ENCODE measurements around the gene ZNF492.
"Not testable (repeated sequence)": the region's sequence is repeated elsewhere in the genome, so short reads cannot be mapped to it uniquely, and the experiment has no call there.

ZNF492 gene
- 0.52 to 2.3 (median 1.6) reads per million in 3 donors for total RNA-seq

DNA sequence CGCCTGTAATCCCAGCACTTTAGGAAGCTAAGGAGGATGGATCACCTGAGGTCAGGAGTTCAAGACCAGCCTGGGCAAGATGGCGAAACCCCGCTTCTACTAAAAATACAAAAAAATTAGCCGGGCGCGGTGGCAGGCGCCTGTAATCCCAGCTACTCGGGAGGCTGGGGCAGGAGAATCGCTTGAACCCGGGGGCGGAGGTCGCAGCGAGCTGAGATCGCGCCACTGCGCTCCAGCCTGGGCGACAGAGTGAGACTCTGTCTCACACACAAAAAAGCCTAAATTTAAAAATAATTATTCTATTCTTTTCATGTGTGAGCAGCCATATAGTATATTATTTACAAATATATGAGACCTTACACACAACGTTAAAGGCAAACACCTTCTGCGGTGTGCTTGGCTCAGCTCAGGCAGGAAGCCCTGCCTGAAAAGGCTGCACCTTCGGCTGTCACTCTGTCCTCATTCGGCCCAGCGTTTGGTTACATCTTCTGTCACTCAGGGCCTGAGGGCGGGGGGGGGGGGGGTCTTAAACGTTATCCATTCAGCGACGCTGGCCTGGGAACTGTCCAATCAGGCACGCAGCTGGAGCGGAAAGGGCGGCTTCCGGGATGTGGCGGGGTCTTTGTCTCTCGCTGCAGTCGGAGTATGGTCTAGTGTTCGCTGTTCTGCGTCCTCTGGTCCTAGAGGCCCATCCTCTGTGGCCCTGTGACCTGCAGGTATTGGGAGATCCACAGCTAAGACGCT, at the start of gene ZNF492:
Gene ZNF492, plus strand, starts transcription at position 619 of the 744 bp plus-strand sequence. CDS start 19,076 bp downstream, outside the sequence.
- peak; percentile 43 to 75 (median 74) for DNase-seq
- H3K4me3 ChIP-seq (ENCODE audit: insufficient read depth, low read depth, low read length, poor library complexity, severe bottlenecking): peak within 1 kb of the TSS; percentile 52
- not testable (repeated sequence) for H3K36me3 ChIP-seq (ENCODE audit: control insufficient read depth, insufficient read depth, low read length)

DNA sequence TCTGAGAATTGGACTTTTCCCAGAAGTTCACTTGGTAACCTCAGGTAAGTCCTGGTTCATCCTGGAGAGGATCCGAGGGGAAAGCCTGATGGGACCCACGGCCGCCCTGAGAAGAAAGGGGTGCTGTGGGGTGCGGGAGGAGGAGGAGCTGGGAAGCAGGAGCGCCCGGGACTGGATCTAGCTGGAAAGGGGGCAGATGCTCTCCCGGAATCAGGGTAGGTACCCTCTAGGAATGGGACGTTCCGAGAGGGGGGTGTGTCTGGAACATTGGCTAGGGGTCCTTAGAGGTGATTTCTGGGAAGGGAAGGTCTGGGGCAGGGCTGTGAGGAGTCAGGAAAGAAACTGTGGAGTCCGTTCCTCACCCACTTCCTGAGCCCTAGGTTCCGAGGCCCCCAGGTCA, 38.7 kb upstream of the ZNF492 start:
- H3K4me3 ChIP-seq (ENCODE audit: insufficient read depth, low read depth, low read length, poor library complexity, severe bottlenecking): no peak overlapping the region
- H3K36me3 ChIP-seq (ENCODE audit: control insufficient read depth, insufficient read depth, low read length): no peaks in the 10 kb centered on the region
- H3K4me1 ChIP-seq (ENCODE audit: control insufficient read depth, insufficient read depth, low read length, poor library complexity, severe bottlenecking): no peaks in the 10 kb centered on the region
- no peaks in the 10 kb centered on the region for H3K9me3 ChIP-seq (ENCODE audit: control insufficient read depth, low read length)
- no peak overlapping the region for H3K27ac ChIP-seq (ENCODE audit: insufficient read depth, low read length, poor library complexity, severe bottlenecking)
- DNase-seq: no peak
- H3K27me3 ChIP-seq (replicated peaks; ENCODE audit: control insufficient read depth, insufficient read depth, low read length, poor library complexity, severe bottlenecking): no peaks in the 10 kb centered on the region

More for the DNA sequence above, at the start of gene ZNF492:
- H3K4me1 ChIP-seq (ENCODE audit: control insufficient read depth, insufficient read depth, low read length, poor library complexity, severe bottlenecking); H3K27me3 ChIP-seq (replicated peaks; ENCODE audit: control insufficient read depth, insufficient read depth, low read length, poor library complexity, severe bottlenecking); H3K9me3 ChIP-seq (ENCODE audit: control insufficient read depth, low read length); H3K27ac ChIP-seq (ENCODE audit: insufficient read depth, low read length, poor library complexity, severe bottlenecking): not testable (repeated sequence)

- no peak for DNase-seq
- no peaks in the 10 kb centered on the region for H3K9me3 ChIP-seq (ENCODE audit: control insufficient read depth, low read length)
These were observed 38.2 kb upstream of the ZNF492 start for GRCh38 chr19:22595918-22596341.

DNA sequence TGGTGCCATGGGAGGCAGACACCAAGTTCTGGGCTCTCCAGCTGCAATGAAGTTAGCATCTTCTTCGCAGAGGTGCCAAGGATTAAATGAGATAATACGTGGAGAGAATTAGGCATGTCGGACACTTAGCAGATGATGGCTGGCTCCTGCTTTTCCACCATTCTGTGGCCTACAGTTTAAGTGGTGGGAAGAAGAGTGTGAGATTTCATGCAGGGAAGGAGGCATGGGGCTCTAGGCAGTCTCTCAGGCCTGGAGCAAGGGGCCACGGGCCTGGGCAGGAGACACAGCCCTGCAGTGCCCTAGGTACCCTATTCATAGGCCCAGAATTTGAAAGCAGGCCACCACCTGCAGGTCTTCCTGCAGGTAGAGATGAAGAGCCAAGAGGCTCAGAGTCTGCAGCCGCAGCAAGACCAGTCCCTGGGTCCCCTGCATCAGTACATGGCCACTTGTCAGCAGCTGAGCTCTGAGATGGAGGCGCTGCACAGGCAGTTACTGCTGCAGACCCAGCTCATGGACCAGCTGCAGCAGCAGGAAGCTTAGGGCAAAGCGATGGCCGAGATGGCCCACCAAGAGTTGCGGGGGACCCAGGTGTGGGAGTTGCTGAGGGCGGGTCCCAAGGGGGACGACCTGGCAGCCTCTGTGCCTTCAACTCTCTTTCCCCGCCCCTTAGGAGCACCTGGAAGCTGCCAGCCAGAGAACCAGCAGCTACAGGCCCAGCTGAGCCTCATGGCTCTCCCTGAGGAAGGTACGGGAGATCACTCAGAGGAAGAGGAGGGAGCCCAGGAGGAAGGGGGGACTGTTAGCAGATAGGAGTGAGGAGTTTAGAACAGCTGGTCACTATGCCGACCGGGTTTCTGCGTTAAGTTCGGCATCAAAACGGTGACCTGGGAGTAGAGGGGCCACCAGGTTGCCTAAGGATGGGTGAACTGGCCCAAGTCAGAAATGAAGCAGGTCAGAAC, 33.2 kb upstream of the ZNF492 start:
- H3K4me1 ChIP-seq (ENCODE audit: control insufficient read depth, insufficient read depth, low read length, poor library complexity, severe bottlenecking): no peaks in the 10 kb centered on the region
- no peaks in the 10 kb centered on the region for H3K9me3 ChIP-seq (ENCODE audit: control insufficient read depth, low read length)
- no peak overlapping the region for H3K27ac ChIP-seq (ENCODE audit: insufficient read depth, low read length, poor library complexity, severe bottlenecking)
- no peaks in the 10 kb centered on the region for H3K36me3 ChIP-seq (ENCODE audit: control insufficient read depth, insufficient read depth, low read length)
- no peak for DNase-seq
- no peaks in the 10 kb centered on the region for H3K27me3 ChIP-seq (replicated peaks; ENCODE audit: control insufficient read depth, insufficient read depth, low read length, poor library complexity, severe bottlenecking)
- no peak overlapping the region for H3K4me3 ChIP-seq (ENCODE audit: insufficient read depth, low read depth, low read length, poor library complexity, severe bottlenecking)

More at GRCh38 chr19:22595918-22596341, 38.2 kb upstream of the ZNF492 start:
- H3K4me1 ChIP-seq (ENCODE audit: control insufficient read depth, insufficient read depth, low read length, poor library complexity, severe bottlenecking): no peaks in the 10 kb centered on the region
- no peaks in the 10 kb centered on the region for H3K27me3 ChIP-seq (replicated peaks; ENCODE audit: control insufficient read depth, insufficient read depth, low read length, poor library complexity, severe bottlenecking)
- H3K4me3 ChIP-seq (ENCODE audit: insufficient read depth, low read depth, low read length, poor library complexity, severe bottlenecking): no peak overlapping the region
- no peaks in the 10 kb centered on the region for H3K36me3 ChIP-seq (ENCODE audit: control insufficient read depth, insufficient read depth, low read length)
- H3K27ac ChIP-seq (ENCODE audit: insufficient read depth, low read length, poor library complexity, severe bottlenecking): no peak overlapping the region

DNA sequence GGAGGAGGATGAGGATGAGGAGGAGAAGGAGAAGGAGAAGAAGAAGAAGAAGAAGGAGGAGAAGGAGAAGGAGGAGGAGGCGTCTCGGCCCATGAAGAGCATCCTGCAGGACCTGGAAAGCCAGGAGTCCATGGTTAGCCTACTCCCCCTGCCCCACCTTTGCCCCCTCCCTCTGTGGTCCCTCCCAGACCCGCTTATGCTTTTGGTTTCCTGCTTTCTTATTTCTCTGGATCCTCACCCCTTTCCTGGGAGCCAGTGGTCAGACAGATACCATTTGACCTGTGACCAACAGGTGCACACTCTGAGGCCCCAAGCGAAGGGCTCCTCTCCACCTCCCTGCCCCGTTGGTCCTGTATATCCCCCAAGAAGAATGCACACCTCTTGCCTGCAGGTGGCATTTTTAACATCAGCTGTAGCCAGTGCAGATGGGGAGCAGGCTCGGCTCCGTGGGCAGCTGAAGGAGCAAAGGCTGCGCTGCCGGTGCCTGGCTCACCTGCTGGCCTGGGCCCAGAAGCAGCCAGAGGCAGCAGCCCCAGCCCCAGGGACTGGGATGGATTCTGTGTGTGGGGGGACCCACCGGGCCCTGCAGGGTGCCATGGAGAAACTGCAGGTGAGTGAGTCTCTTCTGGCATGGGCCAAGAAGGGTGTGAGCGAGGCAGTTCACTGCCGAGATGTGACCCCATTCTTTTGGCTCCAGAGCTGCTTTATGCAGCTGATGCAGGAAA, 32.1 kb upstream of the ZNF492 start:
- Histone ChIP-seq H3K36me3 (ENCODE audit: control insufficient read depth, insufficient read depth, low read length) (no peaks in the 10 kb centered on the region), H3K27ac (ENCODE audit: insufficient read depth, low read length, poor library complexity, severe bottlenecking) (no peak overlapping the region), H3K4me1 (ENCODE audit: control insufficient read depth, insufficient read depth, low read length, poor library complexity, severe bottlenecking) (no peaks in the 10 kb centered on the region), H3K9me3 (ENCODE audit: control insufficient read depth, low read length) (no peaks in the 10 kb centered on the region), H3K27me3 (replicated peaks; ENCODE audit: control insufficient read depth, insufficient read depth, low read length, poor library complexity, severe bottlenecking) (no peaks in the 10 kb centered on the region), H3K4me3 (ENCODE audit: insufficient read depth, low read depth, low read length, poor library complexity, severe bottlenecking) (no peak overlapping the region)
- no peak for DNase-seq

- H3K9me3 ChIP-seq (ENCODE audit: control insufficient read depth, low read length): no peaks in the 10 kb centered on the region
- no peaks in the 10 kb centered on the region for H3K36me3 ChIP-seq (ENCODE audit: control insufficient read depth, insufficient read depth, low read length)
- H3K27me3 ChIP-seq (replicated peaks; ENCODE audit: control insufficient read depth, insufficient read depth, low read length, poor library complexity, severe bottlenecking): no peaks in the 10 kb centered on the region
- H3K4me3 ChIP-seq (ENCODE audit: insufficient read depth, low read depth, low read length, poor library complexity, severe bottlenecking): no peak overlapping the region
- no peak overlapping the region for H3K27ac ChIP-seq (ENCODE audit: insufficient read depth, low read length, poor library complexity, severe bottlenecking)
- DNase-seq: no peak
- H3K4me1 ChIP-seq (ENCODE audit: control insufficient read depth, insufficient read depth, low read length, poor library complexity, severe bottlenecking): no peaks in the 10 kb centered on the region
These were observed 31.4 kb upstream of the ZNF492 start for GRCh38 chr19:22602631-22603272.

DNA sequence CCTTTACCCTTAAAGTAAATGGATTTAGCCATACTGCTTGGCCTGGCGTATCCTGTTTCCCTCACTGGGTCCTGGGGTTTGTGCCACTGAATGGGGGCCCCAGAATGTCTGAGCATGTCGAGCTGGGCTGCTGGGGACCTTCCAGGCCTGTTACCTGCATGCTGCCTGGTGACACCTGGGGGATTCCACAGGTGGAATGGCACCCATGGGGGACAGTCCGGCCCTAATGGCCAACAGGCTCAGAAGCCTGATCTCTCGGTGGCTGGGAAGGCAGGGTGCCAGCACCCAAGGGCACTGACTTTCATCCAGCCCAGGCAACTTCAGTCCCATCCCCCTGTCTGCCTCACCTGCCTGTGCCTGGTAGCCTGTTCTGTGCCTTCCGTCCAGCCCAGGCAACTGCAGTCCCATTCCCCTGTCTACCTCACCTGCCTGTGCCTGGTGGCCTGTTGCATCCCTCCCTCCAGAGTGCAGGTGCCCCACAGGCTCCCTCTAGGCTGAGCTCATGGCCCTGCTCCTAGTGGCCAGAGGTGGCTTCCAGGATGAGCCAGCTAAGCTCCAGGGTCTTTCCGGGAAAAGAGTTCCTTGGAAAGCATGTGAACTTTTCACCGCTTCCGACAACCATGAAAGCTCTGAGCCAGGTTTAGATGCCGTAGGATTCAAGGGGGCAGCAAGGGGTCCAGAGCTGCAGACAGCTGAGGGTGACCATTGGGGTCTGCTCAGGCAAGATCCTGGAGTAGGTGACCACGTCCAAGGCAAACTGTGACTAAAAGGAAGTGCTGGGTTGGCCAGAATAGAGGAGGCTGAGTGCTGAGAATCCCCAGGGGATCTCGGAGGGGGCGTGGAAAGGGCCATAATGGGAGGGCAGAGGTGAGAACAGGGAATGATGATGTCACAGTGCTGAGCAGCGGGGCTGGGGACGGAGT, 30.3 kb upstream of the ZNF492 start:
- Histone ChIP-seq H3K4me3 (ENCODE audit: insufficient read depth, low read depth, low read length, poor library complexity, severe bottlenecking) (no peak overlapping the region), H3K36me3 (ENCODE audit: control insufficient read depth, insufficient read depth, low read length) (no peaks in the 10 kb centered on the region), H3K9me3 (ENCODE audit: control insufficient read depth, low read length) (no peaks in the 10 kb centered on the region), H3K4me1 (ENCODE audit: control insufficient read depth, insufficient read depth, low read length, poor library complexity, severe bottlenecking) (no peaks in the 10 kb centered on the region), H3K27ac (ENCODE audit: insufficient read depth, low read length, poor library complexity, severe bottlenecking) (no peak overlapping the region), H3K27me3 (replicated peaks; ENCODE audit: control insufficient read depth, insufficient read depth, low read length, poor library complexity, severe bottlenecking) (no peaks in the 10 kb centered on the region)
- no peak for DNase-seq

DNA sequence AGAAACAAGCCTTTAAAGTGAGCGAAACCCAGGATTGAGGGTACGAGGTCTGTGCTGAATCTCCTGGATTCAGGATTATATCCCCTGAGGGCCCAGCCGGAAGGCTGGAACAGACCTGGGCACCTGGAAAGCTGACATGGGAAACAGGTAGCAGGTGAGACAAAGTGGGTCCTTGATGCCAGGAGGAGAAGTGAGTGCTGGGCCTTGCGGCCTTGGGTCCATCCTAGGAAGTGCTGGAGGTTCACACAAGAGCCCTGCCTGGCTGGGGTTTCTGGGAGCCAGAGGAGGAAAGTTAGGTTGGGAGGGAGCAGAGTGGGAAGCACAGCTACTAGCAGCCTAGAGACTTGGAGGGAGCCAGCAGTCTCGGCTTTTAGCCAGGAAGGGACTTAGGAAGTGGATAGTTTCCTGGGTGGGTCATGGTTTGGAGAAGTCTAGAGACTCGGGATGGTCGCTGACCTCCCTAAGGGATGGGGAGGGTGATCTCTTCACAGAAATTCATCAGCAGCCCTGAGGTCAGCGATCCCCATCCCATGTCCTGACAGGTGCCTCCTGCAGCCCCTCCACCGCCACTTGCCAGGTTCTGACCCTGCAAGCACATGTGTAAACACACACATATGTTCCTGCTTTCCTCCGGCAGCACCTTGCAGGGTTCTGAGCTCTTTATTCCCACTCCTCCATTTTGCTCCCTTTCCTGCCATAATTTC, 29.4 kb upstream of the ZNF492 start:
- no peaks in the 10 kb centered on the region for H3K4me1 ChIP-seq (ENCODE audit: control insufficient read depth, insufficient read depth, low read length, poor library complexity, severe bottlenecking)
- no peak for DNase-seq
- no peak overlapping the region for H3K27ac ChIP-seq (ENCODE audit: insufficient read depth, low read length, poor library complexity, severe bottlenecking)
- H3K27me3 ChIP-seq (replicated peaks; ENCODE audit: control insufficient read depth, insufficient read depth, low read length, poor library complexity, severe bottlenecking): no peaks in the 10 kb centered on the region
- H3K9me3 ChIP-seq (ENCODE audit: control insufficient read depth, low read length): no peaks in the 10 kb centered on the region
- H3K36me3 ChIP-seq (ENCODE audit: control insufficient read depth, insufficient read depth, low read length): no peaks in the 10 kb centered on the region
- H3K4me3 ChIP-seq (ENCODE audit: insufficient read depth, low read depth, low read length, poor library complexity, severe bottlenecking): no peak overlapping the region
